Measurements from ENCODE around the gene FOXA1. TPM values are rescaled to one million over a fixed set of nuclear protein-coding genes. Genes with fewer than 3 reads are reported as not detected.
A peak's percentile ranks its signal among the peaks of the same experiment; 100 is the strongest.

FOXA1 gene
- total RNA-seq, 1 donor from 2014 or later = 19.7 TPM

DNA sequence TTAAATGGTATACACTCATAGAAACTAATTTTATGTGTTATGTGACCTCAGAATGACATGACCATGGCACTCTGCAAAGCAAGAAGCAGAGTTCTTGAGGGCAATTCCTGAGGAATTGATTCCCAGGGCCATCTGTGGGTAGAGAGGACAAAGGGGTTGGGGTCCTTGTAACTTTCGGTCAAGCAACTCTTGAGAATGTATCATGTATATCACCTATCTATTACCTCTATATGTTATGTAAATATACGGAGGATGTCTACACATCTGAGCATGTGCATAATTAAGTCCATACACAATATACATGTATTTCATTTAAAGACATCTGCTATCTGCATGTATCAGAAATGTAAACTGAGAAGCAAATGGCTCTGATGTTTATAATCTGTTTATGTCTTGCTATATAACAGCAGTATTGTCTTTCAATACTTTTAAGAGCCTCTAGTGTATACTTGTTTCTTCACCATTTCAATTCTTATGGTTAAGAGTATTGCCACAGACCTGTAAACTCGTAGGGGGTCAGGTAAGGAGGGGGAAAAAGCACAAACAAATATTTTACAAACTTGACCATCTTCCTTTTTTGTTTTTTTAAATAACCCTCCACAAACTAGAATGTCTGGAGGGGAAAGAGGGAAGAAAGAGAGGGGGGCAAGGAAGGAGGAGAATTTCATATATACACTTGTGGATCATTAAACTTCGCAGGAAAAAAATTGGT, 4.5 kb downstream of the FOXA1 start:
- Mint-ChIP-seq H3K27ac (no peak overlapping the region), H3K27me3 (ENCODE audit: low read depth) (peaks cover 89% of the 10 kb centered on the region), H3K9me3 (no peaks in the 10 kb centered on the region), H3K4me1 (peaks cover 34% of the 10 kb centered on the region), H3K36me3 (peaks cover 14% of the 10 kb centered on the region), H3K4me3 (peak overlapping the region; percentile 65)
- TF ChIP-seq, protein P1, sequence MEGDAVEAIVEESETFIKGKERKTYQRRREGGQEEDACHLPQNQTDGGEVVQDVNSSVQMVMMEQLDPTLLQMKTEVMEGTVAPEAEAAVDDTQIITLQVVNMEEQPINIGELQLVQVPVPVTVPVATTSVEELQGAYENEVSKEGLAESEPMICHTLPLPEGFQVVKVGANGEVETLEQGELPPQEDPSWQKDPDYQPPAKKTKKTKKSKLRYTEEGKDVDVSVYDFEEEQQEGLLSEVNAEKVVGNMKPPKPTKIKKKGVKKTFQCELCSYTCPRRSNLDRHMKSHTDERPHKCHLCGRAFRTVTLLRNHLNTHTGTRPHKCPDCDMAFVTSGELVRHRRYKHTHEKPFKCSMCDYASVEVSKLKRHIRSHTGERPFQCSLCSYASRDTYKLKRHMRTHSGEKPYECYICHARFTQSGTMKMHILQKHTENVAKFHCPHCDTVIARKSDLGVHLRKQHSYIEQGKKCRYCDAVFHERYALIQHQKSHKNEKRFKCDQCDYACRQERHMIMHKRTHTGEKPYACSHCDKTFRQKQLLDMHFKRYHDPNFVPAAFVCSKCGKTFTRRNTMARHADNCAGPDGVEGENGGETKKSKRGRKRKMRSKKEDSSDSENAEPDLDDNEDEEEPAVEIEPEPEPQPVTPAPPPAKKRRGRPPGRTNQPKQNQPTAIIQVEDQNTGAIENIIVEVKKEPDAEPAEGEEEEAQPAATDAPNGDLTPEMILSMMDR (IDR thresholded peaks at IDR 0.05; ENCODE audit: unreplicated experiment) = no peak
- no peak for DNase-seq (ENCODE audit: low spot score in 2 of 2, unreplicated experiment in 2 of 2)

DNA sequence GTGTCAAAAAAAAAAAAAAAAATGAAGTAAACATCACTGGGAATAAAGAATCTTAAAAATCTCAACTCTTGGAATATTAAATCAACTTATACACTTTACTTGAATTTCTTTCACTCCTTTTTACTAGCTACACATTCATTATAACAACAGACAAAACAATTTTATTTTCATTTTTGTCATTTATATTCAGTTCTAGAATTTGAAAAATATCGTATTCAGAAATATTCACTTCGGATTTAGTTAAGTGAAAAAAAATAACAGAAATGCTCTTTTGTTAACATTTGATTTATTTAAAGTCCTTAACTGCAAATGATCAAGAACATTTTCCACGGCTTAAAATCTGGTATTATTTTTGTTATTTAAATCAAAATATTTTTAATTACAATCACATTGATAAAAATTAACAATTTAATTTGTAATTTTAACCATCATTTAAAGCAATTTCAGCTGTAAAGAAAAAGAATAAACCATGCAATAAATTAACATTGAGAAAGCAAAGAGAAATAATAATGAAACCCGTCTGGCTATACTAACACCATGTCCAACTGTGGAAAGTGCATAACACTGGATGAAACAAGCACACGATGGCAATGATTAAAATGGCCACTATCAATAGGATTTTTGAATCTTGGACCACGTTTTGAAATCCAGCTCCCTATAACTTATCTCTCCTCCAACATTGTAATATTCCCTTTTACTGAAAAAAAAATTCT, 5.2 kb downstream of the FOXA1 start:
- Mint-ChIP-seq H3K4me3 (peak overlapping the region; percentile 7), H3K9me3 (no peaks in the 10 kb centered on the region), H3K27ac (no peak overlapping the region), H3K27me3 (ENCODE audit: low read depth) (peaks cover 95% of the 10 kb centered on the region), H3K36me3 (peaks cover 14% of the 10 kb centered on the region), H3K4me1 (peaks cover 40% of the 10 kb centered on the region)
- DNase-seq (ENCODE audit: low spot score in 2 of 2, unreplicated experiment in 2 of 2) = no peak
- TF ChIP-seq, protein P1 (IDR thresholded peaks at IDR 0.05; ENCODE audit: unreplicated experiment) = no peak

DNA sequence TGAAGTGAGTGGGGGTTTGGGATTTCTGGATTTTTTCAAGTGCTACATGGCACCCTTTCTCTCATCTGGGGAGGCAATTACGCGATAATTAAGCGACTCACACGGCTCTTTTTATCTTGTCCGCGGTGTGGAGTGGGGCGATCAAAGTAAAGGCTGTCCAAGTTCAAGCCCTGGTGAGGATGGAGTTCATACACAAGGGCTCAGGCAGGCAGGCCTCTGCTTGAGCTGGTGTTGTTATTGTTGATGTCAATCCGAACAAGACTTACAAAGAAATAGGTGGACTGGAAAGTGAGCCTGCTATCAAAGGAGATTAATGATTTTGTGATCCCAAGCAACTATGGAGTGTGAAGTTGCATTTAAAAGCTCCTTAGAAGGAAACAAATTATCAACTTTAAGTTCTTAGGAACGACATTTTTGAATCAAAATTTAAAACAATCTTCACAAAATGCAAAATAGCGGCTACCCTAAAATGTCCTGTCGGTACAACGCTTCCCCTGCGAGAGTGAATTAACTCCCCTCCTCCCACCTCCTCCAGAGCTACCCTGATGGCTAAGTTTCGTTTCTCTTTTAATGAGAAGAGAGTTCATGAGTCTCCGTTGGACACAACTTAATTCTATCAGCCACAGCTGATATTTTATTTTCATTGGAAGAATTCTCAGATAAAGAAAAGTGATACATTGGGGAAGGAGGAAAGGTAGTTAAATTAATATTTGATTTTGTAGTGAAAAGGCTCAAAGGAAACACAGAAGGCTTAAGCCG, 5.9 kb downstream of the FOXA1 start:
- Mint-ChIP-seq H3K27me3 (ENCODE audit: low read depth) (peaks cover 96% of the 10 kb centered on the region), H3K36me3 (peaks cover 14% of the 10 kb centered on the region), H3K4me1 (peaks cover 40% of the 10 kb centered on the region), H3K4me3 (peak overlapping the region; percentile 44), H3K9me3 (no peaks in the 10 kb centered on the region), H3K27ac (no peak overlapping the region)
- no peak for DNase-seq (ENCODE audit: low spot score in 2 of 2, unreplicated experiment in 2 of 2)
- TF ChIP-seq, protein P1 (IDR thresholded peaks at IDR 0.05; ENCODE audit: unreplicated experiment) = no peak

DNA sequence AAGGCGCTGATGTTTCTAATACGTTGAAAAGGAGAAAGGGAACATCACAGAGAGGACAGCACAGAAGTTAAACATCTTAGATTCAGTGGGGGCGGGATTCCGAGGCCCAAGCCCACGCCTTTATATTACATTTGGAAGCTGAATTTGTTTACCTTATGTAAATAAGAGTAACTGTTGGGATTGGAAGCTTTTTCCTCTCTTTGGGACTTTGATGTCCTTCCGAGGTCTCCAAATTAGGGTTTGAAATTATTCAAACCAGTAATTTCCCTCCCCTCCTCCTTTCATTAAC, 6.4 kb downstream of the FOXA1 start:
- peaks cover 38% of the 10 kb centered on the region for H3K4me1 Mint-ChIP-seq
- TF ChIP-seq, protein P1 (IDR thresholded peaks at IDR 0.05; ENCODE audit: unreplicated experiment) = no peak
- H3K9me3 Mint-ChIP-seq = no peaks in the 10 kb centered on the region
- peaks cover 94% of the 10 kb centered on the region for H3K27me3 Mint-ChIP-seq (ENCODE audit: low read depth)
- peak overlapping the region; percentile 67 for H3K27ac Mint-ChIP-seq
- H3K36me3 Mint-ChIP-seq = peaks cover 14% of the 10 kb centered on the region
- peak overlapping the region; percentile 57 for H3K4me3 Mint-ChIP-seq
- DNase-seq (ENCODE audit: low spot score in 2 of 2, unreplicated experiment in 2 of 2) = no peak

DNA sequence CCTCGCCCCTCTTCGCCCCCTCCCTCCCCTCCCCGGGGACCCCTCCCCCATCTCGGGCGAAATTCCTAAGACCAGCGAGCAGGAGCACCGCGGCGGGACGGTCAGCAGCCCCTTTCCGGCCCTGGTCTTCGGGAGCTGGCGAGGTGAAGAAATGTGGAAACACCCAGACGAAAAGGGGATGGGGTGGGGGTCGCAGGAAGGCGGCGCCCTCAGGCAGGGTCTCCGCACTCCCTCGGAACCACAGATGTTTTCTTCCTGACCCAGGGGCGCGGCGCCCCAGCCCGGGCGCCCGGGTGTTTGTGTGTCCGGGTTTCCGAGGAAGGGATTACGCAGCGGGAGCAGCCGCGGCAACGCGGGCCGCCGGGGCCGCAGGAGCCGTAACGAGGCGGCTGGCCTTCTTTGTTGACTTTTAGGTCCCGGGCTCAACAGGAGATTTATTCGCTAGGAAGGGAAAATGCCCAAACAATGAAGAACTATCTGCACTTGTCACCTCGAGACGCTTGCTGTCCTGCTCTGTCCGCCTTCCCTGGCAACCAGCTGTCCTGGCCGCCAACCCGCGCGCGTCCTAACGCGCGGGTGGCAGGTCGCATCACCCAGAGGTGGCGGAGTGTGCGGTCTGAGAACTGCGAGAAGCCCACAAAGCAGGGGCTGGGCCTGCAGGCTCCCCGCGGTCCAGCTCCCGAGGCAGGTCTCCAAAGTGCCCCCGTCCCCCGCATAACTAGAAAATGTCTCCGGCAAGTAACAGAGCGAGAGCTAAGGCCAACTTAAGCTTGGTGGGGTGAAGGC, 7.0 kb downstream of the FOXA1 start:
- Mint-ChIP-seq H3K27me3 (ENCODE audit: low read depth) (peaks cover 93% of the 10 kb centered on the region), H3K36me3 (peaks cover 14% of the 10 kb centered on the region), H3K4me3 (peak overlapping the region; percentile 57), H3K27ac (peak overlapping the region; percentile 67), H3K9me3 (no peaks in the 10 kb centered on the region), H3K4me1 (peaks cover 37% of the 10 kb centered on the region)
- peak in 1 of 2 experiments; percentile 62 for DNase-seq (ENCODE audit: low spot score in 2 of 2, unreplicated experiment in 2 of 2)
- TF ChIP-seq, protein P1 (IDR thresholded peaks at IDR 0.05; ENCODE audit: unreplicated experiment) = no peak
